Lung (tissue), 12 donors: Measurements from ENCODE around the gene TRIM32. TPM values are rescaled to one million over a fixed set of nuclear protein-coding genes. Genes with fewer than 3 reads are reported as not detected.
A peak's percentile ranks its signal among the peaks of the same experiment; 100 is the strongest.

Experiments
- ATAC-seq: fragments of 200-7000 bp; cut with Tn5 transposase; one replicate; pipeline ENCODE4 v1.9.1; 2020; ENCODE audit warnings: moderate number of reproducible peaks; ENCODE audit not compliant: insufficient read depth, low FRiP score
- DNase-seq, 3 donors: peaks; one replicate each; pipeline ENCODE4 v3.0.0-alpha.2; 2013 to 2017
- H3K27ac ChIP-seq, 2 donors: one replicate each; pipeline ENCODE4 v1.5.1; 2013; ENCODE audit warnings: mild to moderate bottlenecking in 2 of 2, moderate library complexity in 2 of 2, control low read depth in 1 of 2, inconsistent platforms in 1 of 2, low read depth in 1 of 2, low read length in 1 of 2
- H3K27me3 ChIP-seq, 3 donors: one replicate each; pipeline ENCODE4 v1.5.1; 2013; ENCODE audit warnings: low read length in 2 of 3; ENCODE audit not compliant: control insufficient read depth in 3 of 3, insufficient read depth in 3 of 3
- H3K36me3 ChIP-seq, 4 donors: one replicate each; pipeline ENCODE4 v1.5.1; 2013; ENCODE audit warnings: low read length in 4 of 4, mild to moderate bottlenecking in 1 of 4, moderate library complexity in 1 of 4; ENCODE audit not compliant: control insufficient read depth in 4 of 4, insufficient read depth in 4 of 4
- H3K4me1 ChIP-seq, 5 donors: one replicate each; pipeline ENCODE4 v1.5.1; 2013; ENCODE audit warnings: low read length in 5 of 5, mild to moderate bottlenecking in 2 of 5, moderate library complexity in 1 of 5; ENCODE audit not compliant: control insufficient read depth in 5 of 5, insufficient read depth in 5 of 5
- H3K4me3 ChIP-seq: one replicate; pipeline ENCODE4 v1.5.1; 2013; ENCODE audit warnings: mild to moderate bottlenecking, control low read depth, moderate library complexity
- H3K9ac ChIP-seq, 2 donors: one replicate each; pipeline ENCODE4 v1.5.1; 2013; ENCODE audit warnings: low read length in 2 of 2, control low read depth in 1 of 2; ENCODE audit not compliant: insufficient read depth in 1 of 2
- H3K9me3 ChIP-seq, 4 donors: one replicate each; pipeline ENCODE4 v1.5.1; 2013; ENCODE audit warnings: low read length in 3 of 4, mild to moderate bottlenecking in 1 of 4, moderate library complexity in 1 of 4; ENCODE audit not compliant: control insufficient read depth in 4 of 4, insufficient read depth in 3 of 4
- WGBS, 2 donors: extraction: QIAGEN DNeasy Blood & Tissue Kit; methylation state at CpG; one replicate each; pipeline ENCODE4 v1.1.7; 2013; 5-methylcytosine and 5-hydroxymethylcytosine counted together
- polyA plus RNA-seq, 2 donors: library from polyadenylated mRNA; stranded (reverse); fragments of 200-250 nt; gene quantifications; one replicate each; pipeline ENCODE4 v1.2.1, GENCODE V29; 2013
- total RNA-seq, 2 donors: library from RNA; depleted of rRNA in 1 of 2; stranded (reverse); fragments of >200 nt in 1 of 2; gene quantifications; one replicate each; pipeline ENCODE4 v1.2.1, GENCODE V29; 2014 to 2021
- TF ChIP-seq, protein P1 (sequence below): IDR thresholded peaks from 2 replicates; pipeline ENCODE4 v1.5.1; 2012; ENCODE audit warnings: mild to moderate bottlenecking; ENCODE audit errors: control extremely low read depth, extremely low read depth
- donor health status: control.
- donor health status: control.
- donor health status: Bipolar disorder and iron deficiency.
- donor health status: healthy.
- donor health status: DM: yes; HTN: yes; CAD: no.

TRIM32 gene
- total and polyA plus RNA-seq, 4 donors: 2.7 to 20.2 (median 12.1) TPM

DNA sequence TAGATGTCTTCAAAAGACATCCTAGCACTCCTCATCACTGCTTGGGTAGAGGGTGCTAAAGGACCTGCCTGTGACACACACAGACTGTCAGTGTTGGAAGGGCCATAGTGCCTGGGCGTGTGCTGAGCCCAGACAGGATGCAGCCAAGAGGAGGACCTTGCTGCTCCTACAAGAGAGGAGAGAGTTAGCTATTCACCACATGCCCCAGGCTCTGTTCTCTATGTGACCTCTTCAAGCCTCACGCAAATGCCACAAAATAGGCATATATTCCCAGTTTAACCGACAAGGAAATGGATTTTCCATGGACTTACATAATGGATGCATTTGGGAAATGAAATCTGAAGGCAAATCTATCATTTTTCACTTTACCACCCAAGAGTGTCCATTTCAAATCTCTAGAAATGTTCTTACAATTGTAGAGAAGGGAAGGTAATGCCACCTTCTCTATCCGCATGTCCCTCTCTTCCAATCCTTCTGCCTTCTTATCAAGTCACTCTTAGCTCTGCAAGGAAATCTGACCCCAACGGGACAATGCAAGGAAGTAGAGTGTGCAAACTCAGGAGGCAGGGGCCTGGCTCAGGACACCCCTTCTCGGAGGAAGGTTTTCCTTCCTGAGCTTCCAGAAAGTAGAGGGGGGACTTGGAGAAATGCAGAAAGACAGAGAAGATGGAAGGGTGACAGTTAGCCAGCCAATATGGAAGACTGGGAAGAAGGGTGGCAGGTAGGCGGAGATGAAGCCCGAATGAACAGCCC is 49.5 kb downstream of the TRIM32 start:
- H3K36me3 ChIP-seq: no peaks in the 10 kb centered on the region
- H3K27ac ChIP-seq: no peak overlapping the region
- H3K9ac ChIP-seq: no peak overlapping the region
- no peaks in the 10 kb centered on the region for H3K9me3 ChIP-seq
- ATAC-seq (no peak), DNase-seq (no peak)
- no peak overlapping the region for H3K4me3 ChIP-seq
- 56 to 57% methylated on average over 8 of the region's 8 CpGs for WGBS, 2 donors
- H3K4me1 ChIP-seq: peaks cover 0 to 6% (median 5%) of the 10 kb centered on the region in 5 donors
- TF ChIP-seq, protein P1, sequence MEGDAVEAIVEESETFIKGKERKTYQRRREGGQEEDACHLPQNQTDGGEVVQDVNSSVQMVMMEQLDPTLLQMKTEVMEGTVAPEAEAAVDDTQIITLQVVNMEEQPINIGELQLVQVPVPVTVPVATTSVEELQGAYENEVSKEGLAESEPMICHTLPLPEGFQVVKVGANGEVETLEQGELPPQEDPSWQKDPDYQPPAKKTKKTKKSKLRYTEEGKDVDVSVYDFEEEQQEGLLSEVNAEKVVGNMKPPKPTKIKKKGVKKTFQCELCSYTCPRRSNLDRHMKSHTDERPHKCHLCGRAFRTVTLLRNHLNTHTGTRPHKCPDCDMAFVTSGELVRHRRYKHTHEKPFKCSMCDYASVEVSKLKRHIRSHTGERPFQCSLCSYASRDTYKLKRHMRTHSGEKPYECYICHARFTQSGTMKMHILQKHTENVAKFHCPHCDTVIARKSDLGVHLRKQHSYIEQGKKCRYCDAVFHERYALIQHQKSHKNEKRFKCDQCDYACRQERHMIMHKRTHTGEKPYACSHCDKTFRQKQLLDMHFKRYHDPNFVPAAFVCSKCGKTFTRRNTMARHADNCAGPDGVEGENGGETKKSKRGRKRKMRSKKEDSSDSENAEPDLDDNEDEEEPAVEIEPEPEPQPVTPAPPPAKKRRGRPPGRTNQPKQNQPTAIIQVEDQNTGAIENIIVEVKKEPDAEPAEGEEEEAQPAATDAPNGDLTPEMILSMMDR: no peak
- H3K27me3 ChIP-seq: no peaks in the 10 kb centered on the region

DNA sequence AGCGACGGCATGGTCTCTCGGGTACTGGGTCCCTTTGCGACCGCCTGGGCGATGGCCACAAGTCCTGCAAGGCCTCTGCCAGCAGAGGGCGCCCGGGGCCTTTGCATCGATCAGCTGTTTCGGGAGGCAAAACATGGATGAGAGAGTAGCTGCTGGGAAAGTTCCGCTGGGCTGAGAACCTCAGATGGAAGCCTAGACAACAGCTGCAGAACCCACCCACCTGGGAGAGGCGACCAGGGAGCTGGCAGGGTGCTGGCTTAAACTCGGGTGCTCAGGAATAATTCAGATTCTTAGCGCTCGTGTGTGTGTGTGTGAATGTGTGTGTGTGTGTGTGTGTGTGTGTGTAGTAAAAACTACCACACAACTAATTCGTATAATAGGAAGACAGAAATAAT is 50.0 kb downstream of the TRIM32 start:
- TF ChIP-seq, protein P1: peak; percentile 70
- no peaks in the 10 kb centered on the region for H3K27me3 ChIP-seq
- H3K4me1 ChIP-seq: peaks cover 0 to 6% (median 5%) of the 10 kb centered on the region in 5 donors
- H3K4me3 ChIP-seq: no peak overlapping the region
- no peak overlapping the region for H3K9ac ChIP-seq
- H3K9me3 ChIP-seq: no peaks in the 10 kb centered on the region
- DNase-seq: peak; percentile 83 to 86 (median 84)
- no peaks in the 10 kb centered on the region for H3K36me3 ChIP-seq
- 15 to 21% methylated on average over 16 of the region's 16 CpGs for WGBS, 2 donors
- H3K27ac ChIP-seq: no peak overlapping the region
- peak; percentile 84 for ATAC-seq

DNA sequence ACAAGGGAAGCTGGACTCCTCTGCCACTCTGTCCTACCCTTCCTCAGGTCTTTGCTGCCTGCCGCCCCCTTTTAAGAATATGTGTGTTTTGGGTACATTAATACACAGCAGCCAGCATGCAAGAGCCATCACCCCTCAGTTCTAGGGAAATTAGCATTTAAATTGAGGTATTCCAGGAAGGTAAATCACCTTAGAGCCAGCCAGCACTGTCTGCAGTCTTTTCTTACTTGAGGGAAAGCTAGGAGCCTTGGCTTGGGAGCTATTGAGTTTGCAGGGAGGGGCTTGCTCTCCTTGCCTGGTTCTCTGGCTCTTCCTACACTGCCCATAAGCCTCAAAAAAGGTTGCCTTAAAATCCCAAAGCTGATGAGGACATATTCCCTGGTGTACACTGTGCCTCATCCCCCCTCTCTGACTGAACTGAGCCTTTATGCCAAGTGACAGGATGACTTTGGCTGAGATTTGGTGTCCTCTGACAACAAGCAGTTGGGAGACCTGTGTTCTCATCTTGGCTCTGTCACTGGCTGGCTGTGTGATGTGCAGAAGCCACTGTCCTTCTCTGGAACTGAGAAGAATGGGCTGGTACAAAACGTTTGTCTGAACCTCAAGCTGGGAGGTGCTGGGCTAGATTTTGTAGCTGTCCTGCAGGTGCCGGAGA is 54.1 kb downstream of the TRIM32 start:
- H3K27ac ChIP-seq: no peak overlapping the region
- TF ChIP-seq, protein P1: no peak
- 67 to 78% methylated on average over 3 of the region's 3 CpGs for WGBS, 2 donors
- H3K27me3 ChIP-seq: no peaks in the 10 kb centered on the region
- no peaks in the 10 kb centered on the region for H3K9me3 ChIP-seq
- H3K4me3 ChIP-seq: no peak overlapping the region
- ATAC-seq: no peak
- H3K36me3 ChIP-seq: no peaks in the 10 kb centered on the region
- peaks cover 0 to 6% (median 0%) of the 10 kb centered on the region in 5 donors for H3K4me1 ChIP-seq
- peak in 1 of 3 donors; percentile 38 for DNase-seq
- no peak overlapping the region for H3K9ac ChIP-seq
